Jurkat, Clone E6-1 (cell line): ENCODE results near the gene CMC4.

Source experiments
- DNase-seq: peaks from one replicate; pipeline ENCODE4 v3.0.0-alpha.2; 2011; ENCODE audit warnings: low read depth, low spot score
- H3K4me3 ChIP-seq: 2 replicates; pipeline ENCODE4 v1.5.1; 2011; ENCODE audit warnings: mild to moderate bottlenecking, low read length, control low read depth, moderate library complexity

Gene CMC4

DNA sequence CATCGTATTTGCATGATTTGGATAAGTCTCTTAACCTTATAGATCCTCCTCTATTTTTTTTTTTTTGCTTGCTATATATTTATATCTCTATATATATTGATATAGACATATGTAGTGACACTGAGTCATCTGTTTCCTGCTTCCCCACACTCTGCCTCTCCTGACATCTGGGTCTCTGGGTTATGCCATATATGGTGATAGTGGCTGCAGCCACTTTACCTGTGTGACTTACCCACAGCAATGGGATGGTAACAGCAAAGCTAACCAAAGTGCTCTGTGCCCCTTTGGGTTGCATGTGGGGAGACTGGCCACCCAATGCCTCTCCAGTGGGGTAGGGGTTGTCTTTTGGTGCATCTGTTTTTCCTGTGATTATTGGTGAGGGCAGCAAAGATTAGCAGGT lies 14.5 kb downstream of the CMC4 start:
- H3K4me3 ChIP-seq, result no peak overlapping the region
- DNase-seq, result no peak

- no peak for DNase-seq
- no peak overlapping the region for H3K4me3 ChIP-seq
These were observed 15.4 kb downstream of the CMC4 start for GRCh38 chrX:155055494-155055893.

DNA sequence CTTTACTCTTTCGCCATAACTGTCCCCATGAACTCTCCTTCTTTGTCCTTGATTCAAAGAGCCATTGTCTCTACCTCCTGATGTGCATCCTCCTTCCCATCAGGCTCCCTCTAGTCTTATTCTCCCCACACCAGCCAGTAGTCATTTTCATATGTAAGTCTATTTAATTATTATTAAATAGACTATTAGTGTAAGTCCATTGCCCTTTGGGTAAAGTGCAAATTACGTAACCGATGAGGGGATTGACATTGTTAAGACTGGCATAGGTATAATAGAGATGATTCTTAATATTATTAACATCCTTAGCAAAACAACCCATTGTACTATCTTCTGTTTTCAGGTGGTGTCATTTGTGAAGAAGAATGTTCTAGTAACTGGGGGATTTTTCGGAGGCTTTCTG lies 16.7 kb downstream of the CMC4 start:
- H3K4me3 ChIP-seq, result no peak overlapping the region
- DNase-seq, result no peak

GRCh38 chrX:155053656-155054055 lies 17.3 kb downstream of the CMC4 start:
- DNase-seq, result no peak
- no peak overlapping the region for H3K4me3 ChIP-seq

- H3K4me3 ChIP-seq, result no peak overlapping the region
- no peak for DNase-seq
These were observed 18.0 kb downstream of the CMC4 start for GRCh38 chrX:155052738-155053498.

- peak; percentile 78 for DNase-seq
These were observed 21.8 kb downstream of the CMC4 start for GRCh38 chrX:155048977-155049619.

DNA sequence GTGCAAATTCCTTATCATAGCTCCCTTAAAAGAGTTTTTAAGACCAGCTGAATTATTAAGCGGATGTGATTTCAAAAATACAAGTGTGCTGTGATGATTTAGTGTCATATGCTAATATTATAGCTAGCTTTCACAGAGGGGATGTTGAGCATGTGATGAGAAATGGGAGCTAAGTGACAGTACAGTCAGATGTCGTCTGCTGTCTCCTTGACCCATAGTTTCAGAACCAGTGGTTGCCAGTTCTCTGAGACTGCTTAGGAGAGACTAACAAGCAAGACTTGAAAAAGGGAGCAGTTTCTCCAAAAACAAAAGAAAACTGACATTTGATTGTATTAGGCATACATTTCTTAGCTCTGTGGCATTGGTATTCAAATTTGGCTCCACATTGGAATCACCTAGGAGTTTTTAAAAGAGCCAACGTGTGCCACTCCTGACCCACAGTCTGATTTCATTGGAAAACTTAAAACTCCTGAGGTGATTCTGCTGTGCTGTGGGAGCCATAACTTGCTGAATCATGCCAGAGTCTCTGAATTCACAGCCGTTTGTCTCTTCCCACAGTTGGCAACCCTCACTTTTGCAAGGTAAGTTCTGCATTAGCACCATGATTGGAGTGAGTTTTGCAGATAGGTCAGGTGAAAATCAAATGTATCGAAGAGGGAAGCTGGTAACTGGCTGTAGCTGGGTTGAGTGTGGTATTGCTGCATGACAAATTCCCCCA lies 24.0 kb downstream of the CMC4 start:
- H3K4me3 ChIP-seq, result no peak overlapping the region
- DNase-seq, result no peak

More at GRCh38 chrX:155048977-155049619, 21.8 kb downstream of the CMC4 start:
- no peak overlapping the region for H3K4me3 ChIP-seq

GRCh38 chrX:155046129-155046810 lies 24.7 kb downstream of the CMC4 start:
- no peak overlapping the region for H3K4me3 ChIP-seq
- no peak for DNase-seq

DNA sequence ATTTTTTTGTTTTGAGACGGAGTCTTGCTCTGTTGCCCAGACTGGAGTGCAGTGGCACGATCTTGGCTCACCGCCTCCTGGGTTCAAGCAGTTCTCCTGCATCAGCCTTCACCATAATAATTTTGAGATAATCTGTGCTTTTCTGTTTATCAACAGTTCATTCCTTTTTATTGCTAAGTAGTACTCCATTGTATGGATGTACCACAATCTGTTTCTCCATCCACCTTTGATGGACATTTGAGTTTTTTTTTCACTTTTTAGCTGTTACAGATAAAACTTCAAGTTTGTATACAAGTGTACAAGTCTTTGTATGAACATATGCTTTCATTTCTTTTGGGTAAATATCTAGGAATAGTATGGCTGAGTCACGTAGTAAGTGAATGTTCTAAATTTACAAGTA lies 35.2 kb downstream of the CMC4 start:
- H3K4me3 ChIP-seq, result no peak overlapping the region
- no peak for DNase-seq

DNA sequence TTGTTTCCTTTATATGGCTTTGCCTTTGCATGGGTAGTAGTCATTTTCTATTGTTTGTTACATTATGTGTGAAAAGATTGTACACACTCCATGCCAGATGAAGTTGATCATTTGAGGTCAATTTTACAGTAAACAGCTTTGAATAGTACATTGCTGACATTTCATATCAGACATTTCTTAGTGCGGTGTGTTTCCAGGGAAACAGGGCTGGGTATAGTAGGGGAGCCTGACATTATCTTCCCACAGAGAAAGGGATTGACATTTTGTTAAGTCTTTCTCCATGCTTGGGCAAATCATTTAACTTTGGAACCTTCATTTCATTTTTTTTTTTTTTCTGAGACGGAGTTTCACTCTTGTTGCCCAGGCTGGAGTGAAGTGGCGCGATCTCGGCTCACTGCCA lies 39.3 kb downstream of the CMC4 start:
- DNase-seq, result no peak
- H3K4me3 ChIP-seq, result no peak overlapping the region

DNA sequence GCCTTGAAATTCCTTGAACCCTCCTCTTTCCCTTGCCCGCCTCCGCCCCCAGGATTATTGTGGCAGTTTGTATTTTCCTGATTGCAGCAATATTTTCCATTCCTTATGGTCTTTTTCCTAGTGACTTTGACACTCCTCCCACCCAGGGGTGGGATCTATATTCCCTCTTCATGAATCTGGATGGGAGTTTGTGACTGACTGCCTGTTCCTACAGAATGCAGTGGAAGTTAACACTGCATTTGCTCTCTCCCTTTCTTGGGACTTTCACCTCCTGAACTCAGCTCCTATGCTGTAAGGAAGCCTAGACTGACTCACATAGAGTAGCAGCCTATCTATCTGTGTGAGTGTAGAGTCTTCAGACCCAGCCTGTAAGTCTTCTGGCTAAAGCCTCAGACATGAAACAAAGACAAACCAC lies 42.1 kb downstream of the CMC4 start:
- no peak overlapping the region for H3K4me3 ChIP-seq
- no peak for DNase-seq

- DNase-seq, result no peak
- peak overlapping the region; percentile 84 for H3K4me3 ChIP-seq
These were observed 42.8 kb downstream of the CMC4 start for GRCh38 chrX:155028129-155028528.

DNA sequence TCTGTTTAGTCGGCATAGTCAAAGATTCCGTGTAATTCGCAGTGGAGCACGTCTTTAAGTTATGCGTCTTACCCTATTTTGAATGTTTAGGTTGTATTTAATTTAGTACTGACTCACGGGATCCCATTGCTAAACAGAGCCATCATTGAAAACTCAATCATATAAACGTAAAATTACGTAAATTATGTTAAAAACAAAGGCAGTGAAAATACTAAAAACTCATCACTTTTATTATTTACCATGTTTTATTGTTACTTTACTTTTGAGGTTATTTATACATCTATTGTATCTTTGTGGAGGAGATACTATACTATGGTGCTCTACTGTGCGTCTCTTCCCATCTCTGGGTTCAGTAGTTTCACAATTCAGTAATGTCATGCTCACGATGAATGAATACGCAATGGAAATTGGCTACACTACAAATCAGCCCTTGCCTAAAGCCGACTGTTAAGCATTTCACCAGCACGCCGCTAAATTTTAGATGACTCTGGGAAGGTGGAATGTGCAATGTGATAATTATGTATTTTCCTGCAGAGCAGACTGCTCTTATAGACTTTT lies 43.3 kb downstream of the CMC4 start:
- no peak for DNase-seq
- H3K4me3 ChIP-seq, result peak overlapping the region; percentile 84

- peak; percentile 92 for DNase-seq
- peak within 1 kb of the TSS; percentile 84 for H3K4me3 ChIP-seq
These were observed 44.0 kb downstream of the CMC4 start, which contains the start of gene FUNDC2 for GRCh38 chrX:155026727-155027508. Gene FUNDC2 (plus strand): TSS chrX:155026844. CDS start chrX:155026939, 95 bp downstream.

GRCh38 chrX:155026420-155026726 lies 44.6 kb downstream of the CMC4 start:
- H3K4me3 ChIP-seq, result peak overlapping the region; percentile 51
- no peak for DNase-seq

- no peak overlapping the region for H3K4me3 ChIP-seq
- no peak for DNase-seq
These were observed 46.8 kb downstream of the CMC4 start for GRCh38 chrX:155023907-155024833.

DNA sequence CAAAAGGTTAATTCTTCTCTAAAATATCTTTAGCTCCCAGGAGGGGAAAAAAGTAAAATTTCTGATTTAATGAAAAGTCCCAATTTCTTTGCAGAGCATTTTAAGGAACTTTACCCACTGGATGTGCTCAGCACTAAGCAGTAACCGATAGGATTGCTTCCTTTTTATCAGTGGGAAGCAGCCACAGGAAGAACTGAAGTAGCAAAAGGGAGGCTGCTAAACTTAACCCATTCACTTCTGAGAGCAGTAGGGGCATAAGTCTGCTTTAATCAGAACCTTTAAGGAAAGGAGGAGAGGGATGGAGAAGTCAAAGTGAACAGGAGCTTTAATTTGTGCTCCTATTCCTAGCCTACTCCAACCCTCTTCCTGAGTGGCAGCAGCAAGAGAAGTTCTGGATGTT lies 48.4 kb downstream of the CMC4 start, which contains the start of gene F8:
TSS of gene F8 (minus strand) at position 139 of the 400 bp plus-strand sequence. CDS start 171 bp downstream, outside the sequence.
- no peak for DNase-seq
- no peak within 1 kb of the TSS for H3K4me3 ChIP-seq

DNA sequence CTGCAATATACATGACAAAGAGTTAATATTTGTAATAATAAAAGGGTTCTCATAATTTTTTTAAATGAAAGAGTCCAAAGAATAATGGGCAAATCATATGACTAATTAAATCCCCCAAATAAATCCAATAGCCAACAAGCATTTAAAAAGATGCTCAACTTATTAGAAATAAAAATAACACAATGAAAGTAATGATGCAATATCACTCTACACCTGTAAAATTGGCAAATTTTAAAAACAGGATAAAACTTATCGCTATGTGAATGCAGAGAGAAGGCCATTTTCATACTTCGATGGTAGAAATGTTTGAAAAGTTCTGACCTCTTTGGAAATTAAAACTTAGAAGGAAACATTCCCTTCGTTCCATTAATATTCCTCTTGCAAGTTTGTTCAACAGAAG lies 50.3 kb downstream of the CMC4 start:
- DNase-seq, result no peak
- H3K4me3 ChIP-seq, result no peak overlapping the region
